ENCODE measurements around the gene ZNF444. TPM values are rescaled to one million over a fixed set of nuclear protein-coding genes. Genes with fewer than 3 reads are reported as not detected.

ZNF444 gene
- total RNA-seq, 2 experiments from 2014 or later, result 22.0 to 25.3 TPM

DNA sequence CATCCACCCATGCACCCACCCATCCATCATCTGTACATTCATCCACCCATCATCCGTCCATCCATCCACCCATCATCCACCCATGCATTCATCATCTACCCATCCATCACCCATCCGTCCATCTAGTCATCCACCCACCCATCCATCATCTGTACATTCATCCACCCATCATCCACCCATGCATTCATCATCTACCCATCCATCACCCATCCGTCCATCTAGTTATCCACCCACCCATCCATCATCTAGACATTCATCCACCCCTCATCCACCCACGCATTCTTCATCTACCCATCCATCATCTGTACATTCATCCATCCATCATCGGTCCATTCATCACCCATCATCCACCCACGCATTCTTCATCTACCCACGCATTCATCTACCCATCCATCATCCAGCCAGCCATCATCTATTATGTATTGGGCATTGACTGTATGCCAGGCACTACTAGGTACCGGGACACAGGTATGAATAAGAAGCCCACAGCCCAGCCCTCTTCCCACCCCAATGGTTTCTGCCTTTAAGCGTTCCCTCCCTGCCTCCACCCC, 18.0 kb downstream of the ZNF444 start:
- no TSS peak for BruUV-seq (replicated peaks)
- ChIA-PET POLR2A (no interaction called here), CTCF (ENCODE audit: unreplicated experiment) (no interaction called here)
- Histone ChIP-seq H3K4me1 (ENCODE audit: insufficient read depth, low read length, poor library complexity, severe bottlenecking) (no peaks in the 10 kb centered on the region), H3K4me2 (ENCODE audit: low read length) (no peak overlapping the region), H3K79me2 (ENCODE audit: insufficient read depth, low read depth, low read length) (no peaks in the 10 kb centered on the region), H4K20me1 (ENCODE audit: insufficient read depth, low read length) (no peaks in the 10 kb centered on the region), H3K9me2 (ENCODE audit: insufficient read depth, low read length) (no peaks in the 10 kb centered on the region), H3K4me3 (ENCODE audit: low read depth, low read length, poor library complexity, severe bottlenecking) (no peak overlapping the region), H3K36me3 (ENCODE audit: insufficient read depth, low read length) (peaks cover 27% of the 10 kb centered on the region), H2AFZ (ENCODE audit: low read length) (no peak overlapping the region), H3K9me3 (ENCODE audit: low read length) (no peaks in the 10 kb centered on the region), H3K27ac (ENCODE audit: low read depth, low read length, poor library complexity, severe bottlenecking) (no peak overlapping the region)
- intact Hi-C loops (cut with micrococcal nuclease; ENCODE audit: unreplicated experiment), result no loop called here
- DNase-seq (ENCODE audit: low spot score), result no peak
- no peak for TF ChIP-seq EZH2phosphoT487 (IDR thresholded peaks at IDR 0.05; ENCODE audit: borderline replicate concordance, low read depth, low read length)
- TF ChIP-seq, protein P1, sequence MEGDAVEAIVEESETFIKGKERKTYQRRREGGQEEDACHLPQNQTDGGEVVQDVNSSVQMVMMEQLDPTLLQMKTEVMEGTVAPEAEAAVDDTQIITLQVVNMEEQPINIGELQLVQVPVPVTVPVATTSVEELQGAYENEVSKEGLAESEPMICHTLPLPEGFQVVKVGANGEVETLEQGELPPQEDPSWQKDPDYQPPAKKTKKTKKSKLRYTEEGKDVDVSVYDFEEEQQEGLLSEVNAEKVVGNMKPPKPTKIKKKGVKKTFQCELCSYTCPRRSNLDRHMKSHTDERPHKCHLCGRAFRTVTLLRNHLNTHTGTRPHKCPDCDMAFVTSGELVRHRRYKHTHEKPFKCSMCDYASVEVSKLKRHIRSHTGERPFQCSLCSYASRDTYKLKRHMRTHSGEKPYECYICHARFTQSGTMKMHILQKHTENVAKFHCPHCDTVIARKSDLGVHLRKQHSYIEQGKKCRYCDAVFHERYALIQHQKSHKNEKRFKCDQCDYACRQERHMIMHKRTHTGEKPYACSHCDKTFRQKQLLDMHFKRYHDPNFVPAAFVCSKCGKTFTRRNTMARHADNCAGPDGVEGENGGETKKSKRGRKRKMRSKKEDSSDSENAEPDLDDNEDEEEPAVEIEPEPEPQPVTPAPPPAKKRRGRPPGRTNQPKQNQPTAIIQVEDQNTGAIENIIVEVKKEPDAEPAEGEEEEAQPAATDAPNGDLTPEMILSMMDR (conservative IDR thresholded peaks at IDR 0.05; ENCODE audit: low read length), result no peak

DNA sequence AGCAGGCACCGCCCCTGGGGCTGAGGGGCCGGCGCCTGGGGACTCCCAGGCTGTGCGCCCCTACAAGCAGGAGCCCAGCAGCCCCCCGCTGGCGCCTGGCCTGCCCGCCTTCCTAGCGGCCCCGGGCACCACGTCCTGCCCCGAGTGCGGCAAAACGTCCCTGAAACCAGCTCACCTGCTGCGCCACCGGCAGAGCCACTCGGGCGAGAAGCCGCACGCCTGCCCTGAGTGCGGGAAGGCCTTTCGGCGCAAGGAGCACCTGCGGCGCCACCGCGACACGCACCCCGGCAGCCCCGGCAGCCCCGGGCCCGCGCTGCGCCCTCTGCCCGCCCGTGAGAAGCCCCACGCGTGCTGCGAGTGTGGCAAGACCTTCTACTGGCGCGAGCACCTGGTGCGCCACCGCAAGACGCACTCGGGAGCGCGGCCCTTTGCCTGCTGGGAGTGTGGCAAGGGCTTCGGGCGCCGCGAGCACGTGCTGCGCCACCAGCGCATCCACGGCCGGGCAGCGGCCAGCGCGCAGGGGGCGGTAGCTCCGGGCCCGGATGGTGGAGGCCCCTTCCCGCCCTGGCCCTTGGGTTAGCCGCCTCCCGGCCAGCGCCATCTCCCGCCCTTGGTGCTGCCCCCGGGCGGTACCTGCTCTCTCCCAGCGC, 18.7 kb downstream of the ZNF444 start:
- H4K20me1 ChIP-seq (ENCODE audit: insufficient read depth, low read length), result no peaks in the 10 kb centered on the region
- BruUV-seq (replicated peaks), result no TSS peak
- no peaks in the 10 kb centered on the region for H3K9me2 ChIP-seq (ENCODE audit: insufficient read depth, low read length)
- H3K4me2 ChIP-seq (ENCODE audit: low read length), result no peak overlapping the region
- POLR2A ChIA-PET, result no interaction called here
- CTCF ChIA-PET (ENCODE audit: unreplicated experiment), result no interaction called here
- H3K9me3 ChIP-seq (ENCODE audit: low read length), result no peaks in the 10 kb centered on the region
- peaks cover 27% of the 10 kb centered on the region for H3K36me3 ChIP-seq (ENCODE audit: insufficient read depth, low read length)
- H3K79me2 ChIP-seq (ENCODE audit: insufficient read depth, low read depth, low read length), result no peaks in the 10 kb centered on the region
- intact Hi-C loops (cut with micrococcal nuclease; ENCODE audit: unreplicated experiment), result no loop called here
- no peak overlapping the region for H3K27ac ChIP-seq (ENCODE audit: low read depth, low read length, poor library complexity, severe bottlenecking)
- no peak overlapping the region for H3K4me3 ChIP-seq (ENCODE audit: low read depth, low read length, poor library complexity, severe bottlenecking)
- DNase-seq (ENCODE audit: low spot score), result no peak
- TF ChIP-seq, protein P1 (conservative IDR thresholded peaks at IDR 0.05; ENCODE audit: low read length), result no peak
- no peak for TF ChIP-seq EZH2phosphoT487 (IDR thresholded peaks at IDR 0.05; ENCODE audit: borderline replicate concordance, low read depth, low read length)
- no peaks in the 10 kb centered on the region for H3K4me1 ChIP-seq (ENCODE audit: insufficient read depth, low read length, poor library complexity, severe bottlenecking)
- no peak overlapping the region for H2AFZ ChIP-seq (ENCODE audit: low read length)

DNA sequence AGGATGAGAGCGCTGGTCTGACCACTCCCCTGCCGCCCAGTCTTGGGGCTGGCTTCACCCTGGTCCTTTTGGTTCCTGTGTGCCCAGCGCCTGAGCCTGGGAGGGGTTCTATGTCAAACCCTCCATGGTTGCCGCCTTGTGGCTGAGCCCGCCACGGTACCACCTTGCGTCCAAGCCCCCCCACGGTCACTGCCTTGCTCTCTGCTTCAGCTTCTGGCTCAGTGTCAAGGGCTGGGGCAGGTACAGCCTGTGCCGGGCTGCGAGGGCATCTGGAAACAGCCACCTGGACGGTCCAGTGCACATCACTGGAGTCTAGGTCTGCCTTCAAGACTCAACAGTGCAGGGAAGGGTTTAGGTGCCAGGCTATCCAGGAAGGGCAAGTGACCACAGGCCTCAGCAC, 20.4 kb downstream of the ZNF444 start:
- H3K4me1 ChIP-seq (ENCODE audit: insufficient read depth, low read length, poor library complexity, severe bottlenecking), result no peaks in the 10 kb centered on the region
- no peak overlapping the region for H3K4me2 ChIP-seq (ENCODE audit: low read length)
- CTCF ChIA-PET (ENCODE audit: unreplicated experiment), result no interaction called here
- POLR2A ChIA-PET, result no interaction called here
- no peak overlapping the region for H2AFZ ChIP-seq (ENCODE audit: low read length)
- no peaks in the 10 kb centered on the region for H3K79me2 ChIP-seq (ENCODE audit: insufficient read depth, low read depth, low read length)
- H3K9me2 ChIP-seq (ENCODE audit: insufficient read depth, low read length), result no peaks in the 10 kb centered on the region
- H3K36me3 ChIP-seq (ENCODE audit: insufficient read depth, low read length), result peaks cover 16% of the 10 kb centered on the region
- no TSS peak for BruUV-seq (replicated peaks)
- no peak overlapping the region for H3K4me3 ChIP-seq (ENCODE audit: low read depth, low read length, poor library complexity, severe bottlenecking)
- DNase-seq (ENCODE audit: low spot score), result no peak
- no peak for TF ChIP-seq EZH2phosphoT487 (IDR thresholded peaks at IDR 0.05; ENCODE audit: borderline replicate concordance, low read depth, low read length)
- TF ChIP-seq, protein P1 (conservative IDR thresholded peaks at IDR 0.05; ENCODE audit: low read length), result no peak
- intact Hi-C loops (cut with micrococcal nuclease; ENCODE audit: unreplicated experiment), result no loop called here
- H4K20me1 ChIP-seq (ENCODE audit: insufficient read depth, low read length), result no peaks in the 10 kb centered on the region
- H3K27ac ChIP-seq (ENCODE audit: low read depth, low read length, poor library complexity, severe bottlenecking), result no peak overlapping the region
- H3K9me3 ChIP-seq (ENCODE audit: low read length), result no peaks in the 10 kb centered on the region
